Stimulated activated CD8-positive, alpha-beta memory T cell treated with anti-CD3 and anti-CD28 coated beads, Interleukin-7, amount 100 ng/mL, for 48 hours (primary cell): Measurements from ENCODE around the gene NPM3.

Source experiments
- DNase-seq, 2 donors: peaks; one replicate each; pipeline ENCODE4 v3.0.0-alpha.2; 2020; ENCODE audit warnings: low read depth in 1 of 2; ENCODE audit errors: extremely low read depth in 1 of 2

NPM3 gene

DNA sequence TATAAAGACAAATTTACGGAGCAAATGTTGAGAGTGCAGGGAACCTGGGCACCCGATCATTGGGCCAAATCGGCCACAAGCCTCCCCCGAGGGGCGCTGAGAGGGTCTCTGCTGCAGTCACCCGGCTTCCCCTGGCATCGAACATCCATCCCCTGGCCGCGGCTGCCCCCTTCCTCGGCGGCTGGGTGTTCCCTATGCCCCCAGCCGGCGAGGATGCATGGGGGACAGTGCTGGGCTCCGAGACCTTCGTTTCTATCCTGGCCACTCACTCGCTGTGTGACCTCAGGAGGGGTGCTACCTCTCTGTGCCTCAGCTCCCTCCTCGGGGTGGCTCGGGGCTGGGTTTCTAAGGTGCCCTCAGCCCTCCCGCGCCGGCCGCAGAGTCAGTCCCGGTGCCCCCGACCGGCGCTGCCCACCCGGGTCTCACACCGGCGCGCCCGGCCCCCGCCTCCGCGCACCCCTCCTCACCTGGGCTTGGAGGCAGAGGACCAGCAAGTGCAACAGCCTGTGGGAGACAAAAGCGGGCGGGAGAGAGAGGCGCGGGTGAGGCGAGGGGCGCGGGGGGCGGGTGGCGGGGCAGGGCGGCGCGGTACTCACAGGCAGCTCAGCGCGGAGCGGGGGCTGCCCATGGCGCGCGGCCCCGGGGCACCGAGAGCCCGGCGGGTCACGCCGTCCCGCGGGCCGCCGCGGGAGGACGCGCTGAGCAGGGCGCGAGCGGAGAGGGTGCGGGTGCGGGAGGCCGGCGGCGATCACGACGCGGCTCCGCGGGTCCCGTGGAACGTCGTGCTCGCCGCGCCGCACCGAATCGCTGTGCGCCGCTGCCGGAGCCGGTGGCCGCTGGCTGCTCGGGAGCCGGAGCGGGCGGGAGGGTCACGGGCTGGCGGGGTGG lies 7.7 kb downstream of the NPM3 start, which contains the start of gene FGF8:
FGF8 (minus strand) TSS at position 842 of the 888 bp plus-strand sequence; CDS start at position 628, 214 bp downstream.
- no peak for DNase-seq

DNA sequence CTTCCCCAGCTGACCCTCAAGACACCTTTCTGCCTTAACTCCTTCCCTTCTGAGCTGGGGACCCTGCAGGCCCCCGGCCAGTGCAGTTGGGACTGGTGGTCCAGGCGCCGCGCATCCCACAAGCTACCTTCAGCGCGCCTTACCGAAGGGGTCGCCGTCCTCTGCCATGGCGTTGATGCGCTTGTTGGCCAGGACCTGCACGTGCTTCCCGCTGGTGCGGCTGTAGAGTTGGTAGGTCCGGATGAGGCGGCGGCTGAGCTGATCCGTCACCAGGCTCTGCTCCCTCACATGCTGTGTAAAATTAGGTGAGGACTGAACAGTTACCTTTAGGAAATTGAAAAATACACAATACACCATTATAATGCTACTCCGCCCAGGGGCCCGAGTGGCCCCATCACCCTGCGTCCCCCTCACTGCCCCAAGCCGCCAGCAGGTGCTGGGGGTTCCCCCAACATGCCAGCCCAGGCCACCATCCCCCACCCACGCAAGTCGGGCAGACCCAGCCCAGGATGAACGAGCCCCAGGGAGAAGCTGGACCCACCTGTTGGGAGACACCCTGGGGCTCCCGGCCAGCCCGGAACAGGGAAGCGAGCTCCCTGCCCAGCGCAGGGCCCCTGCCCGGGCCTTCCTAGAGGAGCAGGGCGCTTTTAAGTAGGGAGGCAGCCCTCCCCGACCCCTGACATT lies 8.5 kb downstream of the NPM3 start:
- no peak for DNase-seq

DNA sequence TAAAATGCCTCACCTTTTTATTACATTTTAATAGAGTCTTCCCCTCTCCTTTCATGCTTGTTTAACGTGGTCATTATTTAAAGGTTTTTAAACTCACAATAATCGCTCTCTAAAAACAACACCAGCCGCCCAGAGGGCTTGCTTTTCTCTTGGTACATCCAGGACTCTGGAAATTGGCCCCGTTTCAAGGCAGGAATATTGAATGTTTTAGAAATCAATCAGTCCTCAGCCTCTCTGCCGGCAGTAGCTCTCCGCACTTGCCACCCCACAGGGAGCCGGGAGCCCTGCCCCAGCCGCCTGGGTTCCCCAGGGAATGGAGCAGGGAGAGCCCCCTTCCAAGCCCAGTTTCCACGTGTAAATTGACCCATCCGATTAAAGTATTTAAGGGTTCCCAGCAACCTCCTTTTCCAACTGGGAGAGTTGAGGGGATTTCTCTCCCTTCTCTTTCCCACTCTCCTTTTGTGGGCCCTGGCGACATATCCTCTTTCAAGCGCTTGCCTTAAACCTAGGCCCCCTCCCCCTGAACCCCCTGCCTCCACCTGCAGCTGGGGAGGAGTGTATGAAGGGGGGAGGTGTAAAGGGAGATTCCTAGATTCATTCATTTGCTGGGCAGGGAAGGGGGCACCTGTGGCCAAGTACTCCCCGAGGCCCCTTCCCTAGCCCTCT lies 9.2 kb downstream of the NPM3 start:
- DNase-seq, result no peak

DNA sequence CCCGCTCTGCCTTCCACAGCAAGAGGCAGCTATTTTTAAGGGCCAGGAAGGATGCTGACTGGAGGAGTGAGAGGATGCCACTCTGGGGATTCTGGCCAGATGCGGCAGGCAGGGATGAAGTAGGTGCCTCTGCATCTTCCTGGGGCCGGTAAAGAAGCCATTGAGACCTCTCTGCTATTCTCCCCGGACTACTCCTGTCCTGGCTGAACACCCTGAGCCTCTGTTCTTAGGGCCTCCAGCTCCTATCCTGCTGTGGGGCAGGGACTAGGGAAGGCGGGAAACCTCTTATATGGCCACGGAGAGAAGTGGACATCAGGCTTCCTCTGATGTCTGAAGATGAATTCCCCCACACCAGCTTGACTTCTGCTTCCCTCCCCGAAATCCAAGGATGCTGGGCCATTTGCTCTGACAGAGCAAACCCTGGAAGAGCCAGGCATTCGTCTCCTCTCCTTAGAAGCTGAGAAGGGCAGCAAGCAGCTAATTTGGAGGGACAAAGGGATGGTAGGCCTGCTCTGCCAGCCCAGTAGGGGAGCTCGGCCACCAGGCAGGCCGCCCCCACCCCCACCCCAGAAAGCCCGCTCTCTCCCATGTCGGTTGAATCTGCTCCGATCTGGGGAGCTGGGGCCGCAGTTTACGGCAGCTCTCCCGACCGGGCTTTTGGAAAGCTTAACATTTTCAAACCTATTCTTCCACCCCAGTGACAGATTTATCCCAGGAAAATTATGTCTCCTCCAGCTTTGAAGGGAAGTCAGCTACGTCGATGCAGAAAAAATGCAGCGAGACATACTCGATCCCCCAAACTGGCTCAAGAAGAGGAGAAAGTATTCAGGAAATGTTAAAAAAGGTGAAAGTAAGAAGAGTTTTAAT lies 10.1 kb downstream of the NPM3 start:
- DNase-seq, result no peak

DNA sequence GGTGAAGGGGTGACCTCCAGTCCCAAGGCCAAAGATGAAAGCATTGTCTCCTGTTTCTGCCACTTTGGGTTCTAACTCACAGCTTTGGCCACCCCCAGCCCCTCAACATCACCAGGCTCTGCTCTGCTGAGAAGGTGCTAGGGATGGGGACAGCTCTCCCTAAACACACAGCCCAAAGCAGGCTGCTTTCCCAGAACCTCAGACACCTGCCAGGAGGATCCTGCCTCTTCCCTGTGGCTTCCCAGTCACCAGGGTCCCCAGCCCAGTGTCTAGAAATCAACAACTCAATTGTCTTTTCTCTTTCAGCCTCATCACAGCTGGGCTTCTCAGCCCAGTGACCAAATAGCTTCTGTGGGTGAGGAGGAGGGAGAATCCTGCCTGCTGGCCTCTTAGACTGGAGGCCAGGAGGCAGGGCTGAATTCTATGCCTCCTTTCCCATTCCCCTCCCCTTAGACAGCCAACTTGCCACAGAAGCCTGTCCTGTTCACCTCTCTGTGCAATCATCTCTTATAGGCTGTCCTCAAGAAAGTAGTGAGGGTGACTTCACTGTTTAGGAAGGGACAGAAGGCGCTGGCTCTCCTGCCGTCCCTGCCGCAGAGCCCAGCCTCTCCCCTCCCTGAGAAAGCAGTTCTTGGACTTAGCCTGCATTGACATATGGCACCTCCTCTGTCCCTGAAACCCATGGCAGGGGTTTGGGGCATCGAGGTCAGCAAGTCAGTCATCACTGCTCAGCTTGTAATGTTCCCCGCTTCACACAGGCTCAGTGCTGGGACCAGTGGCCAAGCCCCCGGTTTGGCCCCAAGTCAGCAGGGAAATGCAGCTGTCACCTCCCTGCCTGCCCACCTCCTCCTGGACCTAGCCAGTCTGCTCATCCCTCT lies 11.0 kb downstream of the NPM3 start:
- no peak for DNase-seq

DNA sequence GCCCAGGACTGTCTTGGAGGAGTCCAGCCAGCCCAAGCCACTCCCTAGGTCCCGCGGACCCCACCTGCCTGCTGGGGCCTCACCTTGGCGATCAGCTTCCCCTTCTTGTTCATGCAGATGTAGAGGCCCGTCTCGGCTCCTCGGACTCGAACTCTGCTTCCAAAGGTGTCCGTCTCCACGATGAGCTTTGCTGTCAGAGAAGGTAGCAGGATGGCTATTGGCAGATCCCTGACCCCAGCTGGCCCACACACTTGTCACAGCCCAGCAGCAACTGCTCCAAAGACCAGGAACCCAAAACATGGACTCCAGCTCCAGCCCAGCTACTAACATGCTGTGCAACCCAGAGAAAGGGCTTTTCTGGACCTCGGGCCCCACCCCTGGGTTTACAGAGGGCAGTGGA lies 11.9 kb downstream of the NPM3 start:
- DNase-seq, result no peak

DNA sequence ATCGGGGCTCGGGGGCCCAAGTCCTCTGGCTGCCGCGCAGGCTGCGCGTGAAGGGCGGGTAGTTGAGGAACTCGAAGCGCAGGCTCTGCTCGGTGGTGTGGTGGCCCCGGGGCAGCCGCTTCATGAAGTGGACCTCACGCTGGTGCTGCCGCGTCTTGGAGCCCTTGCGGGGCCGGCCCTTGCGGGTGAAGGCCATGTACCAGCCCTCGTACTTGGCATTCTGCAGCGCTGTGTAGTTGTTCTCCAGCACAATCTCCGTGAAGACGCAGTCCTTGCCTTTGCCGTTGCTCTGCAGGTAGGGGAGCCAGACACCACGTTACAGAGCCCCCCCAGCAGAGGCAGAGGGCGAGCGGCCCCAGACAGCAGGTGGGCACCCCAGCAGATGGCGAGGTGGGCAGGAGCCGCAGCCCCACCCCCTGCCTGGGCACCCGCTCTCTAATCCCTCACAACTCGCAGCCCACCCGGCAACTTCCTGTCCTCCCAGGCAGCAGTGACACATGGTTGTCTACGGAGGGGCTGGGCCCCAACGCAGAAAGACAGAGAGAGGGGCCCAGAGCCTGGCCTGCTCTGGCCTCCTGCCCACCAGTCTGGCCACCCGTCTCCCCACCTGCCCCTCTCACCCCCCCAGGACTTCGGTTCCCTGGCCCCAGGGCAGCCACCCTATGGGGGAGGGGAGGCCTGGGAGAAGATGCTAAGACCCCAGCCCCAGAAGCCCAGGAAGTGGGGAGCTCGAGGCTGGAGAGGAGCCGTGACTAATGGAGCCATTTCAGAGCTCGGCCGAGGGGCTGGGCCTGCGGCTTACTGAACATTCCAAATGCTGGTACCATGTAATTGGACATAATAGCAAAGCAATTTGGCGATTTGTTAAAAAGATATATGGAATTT lies 12.7 kb downstream of the NPM3 start:
- DNase-seq, result no peak

DNA sequence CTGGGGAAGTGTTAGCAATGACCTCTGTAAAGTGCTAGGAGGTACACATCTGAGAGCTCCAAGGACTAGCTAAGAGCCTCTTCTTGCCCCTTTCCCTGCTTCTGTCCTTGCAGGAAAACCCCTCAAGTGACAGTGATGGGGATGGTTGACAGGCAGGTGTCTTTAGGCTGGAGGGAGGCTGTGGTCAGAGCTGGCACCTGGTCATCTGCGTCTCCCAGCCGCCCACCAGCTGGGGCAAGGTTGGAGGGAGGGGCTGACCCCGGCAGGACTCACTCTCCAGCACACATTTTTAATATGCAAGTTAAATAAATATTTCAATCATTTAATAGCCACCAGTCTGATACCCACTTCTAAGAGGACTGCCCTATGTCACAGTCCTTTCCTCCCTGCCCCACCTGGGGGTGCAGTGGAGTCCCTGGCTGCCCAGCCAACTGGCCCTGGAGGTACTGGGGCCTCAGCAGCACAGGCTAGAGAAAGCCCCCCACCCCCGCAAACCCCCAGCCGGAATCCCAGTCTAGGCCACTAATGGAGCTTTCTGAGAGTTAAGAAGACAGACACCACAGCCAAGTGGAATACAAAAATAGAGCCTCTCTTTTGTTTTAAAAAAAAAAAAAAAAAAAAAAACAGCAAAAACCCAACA lies 13.6 kb downstream of the NPM3 start:
- DNase-seq, result no peak

DNA sequence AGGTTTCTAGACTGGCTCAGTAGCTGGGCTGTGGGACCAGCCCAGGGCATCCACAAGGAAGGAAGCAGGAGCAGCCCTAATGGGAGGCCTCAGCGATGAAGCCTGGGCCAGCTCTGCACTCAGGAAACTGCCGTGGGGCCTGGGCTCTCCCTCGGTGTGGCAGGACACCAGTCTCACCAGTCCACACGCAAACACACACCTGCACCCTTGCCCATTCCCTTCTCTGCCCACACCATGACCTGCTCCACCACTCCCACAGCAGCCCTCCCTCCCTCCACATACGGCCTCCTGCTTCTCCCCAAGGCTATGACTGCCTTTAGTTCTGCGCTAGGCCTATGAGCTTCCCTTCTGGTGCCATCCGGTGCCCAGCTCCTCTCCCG lies 14.5 kb downstream of the NPM3 start:
- no peak for DNase-seq

DNA sequence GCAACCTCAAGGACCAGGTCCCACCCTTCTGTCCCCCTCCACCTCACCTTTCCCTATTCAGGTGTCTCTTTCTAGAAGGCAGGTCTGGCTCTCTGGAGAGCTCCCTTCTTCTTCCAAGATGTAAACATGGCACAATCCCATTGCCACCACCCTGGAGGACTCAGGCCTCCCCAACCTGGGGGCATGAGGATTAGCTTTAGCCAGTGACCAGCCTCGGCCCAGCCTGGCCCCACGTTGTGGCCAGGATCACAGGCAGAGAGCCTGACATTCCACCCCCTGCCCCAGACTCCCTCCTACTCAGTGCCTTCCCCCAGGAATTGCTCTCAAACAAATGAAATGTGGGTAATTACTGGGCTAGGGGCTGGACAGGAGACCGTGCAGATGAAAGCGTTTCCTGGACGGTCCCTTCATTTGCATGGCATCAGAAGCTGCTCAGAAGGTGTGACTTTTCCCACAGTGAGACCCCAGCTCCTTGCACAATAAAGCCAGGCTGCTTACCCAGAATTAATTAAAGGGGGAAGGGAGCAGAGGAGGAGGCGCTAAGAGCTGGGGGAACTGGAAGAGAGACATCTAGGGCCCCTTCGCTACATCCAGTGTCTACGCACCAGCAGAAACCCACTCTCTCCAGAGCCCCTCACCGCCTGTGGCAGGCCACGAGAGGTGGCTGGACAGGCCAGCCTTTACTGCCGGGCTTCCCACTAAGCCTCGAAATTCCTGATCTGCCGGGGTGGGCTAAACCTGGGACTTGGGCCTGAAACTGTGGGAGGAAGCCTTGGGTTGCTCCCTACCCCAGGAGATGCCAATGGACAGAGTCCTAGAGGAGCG lies 15.1 kb downstream of the NPM3 start:
- DNase-seq, result no peak

DNA sequence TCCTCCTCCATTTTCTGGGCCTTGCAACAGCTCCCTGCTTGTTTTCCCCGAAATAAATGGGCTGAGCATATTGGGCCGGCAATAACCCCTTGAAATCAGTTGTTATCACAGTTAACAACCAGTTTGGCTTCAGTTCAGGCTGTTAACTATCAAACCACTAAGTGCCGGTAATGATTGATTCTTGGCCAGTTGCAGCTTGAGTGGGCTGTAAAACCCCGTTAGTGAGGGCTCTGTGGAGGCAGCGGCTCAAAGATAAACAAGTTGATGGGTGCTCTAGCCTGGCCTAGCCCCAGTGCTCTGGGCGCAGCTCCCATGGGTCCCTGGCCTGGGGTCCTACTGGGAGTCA lies 15.7 kb downstream of the NPM3 start:
- no peak for DNase-seq

DNA sequence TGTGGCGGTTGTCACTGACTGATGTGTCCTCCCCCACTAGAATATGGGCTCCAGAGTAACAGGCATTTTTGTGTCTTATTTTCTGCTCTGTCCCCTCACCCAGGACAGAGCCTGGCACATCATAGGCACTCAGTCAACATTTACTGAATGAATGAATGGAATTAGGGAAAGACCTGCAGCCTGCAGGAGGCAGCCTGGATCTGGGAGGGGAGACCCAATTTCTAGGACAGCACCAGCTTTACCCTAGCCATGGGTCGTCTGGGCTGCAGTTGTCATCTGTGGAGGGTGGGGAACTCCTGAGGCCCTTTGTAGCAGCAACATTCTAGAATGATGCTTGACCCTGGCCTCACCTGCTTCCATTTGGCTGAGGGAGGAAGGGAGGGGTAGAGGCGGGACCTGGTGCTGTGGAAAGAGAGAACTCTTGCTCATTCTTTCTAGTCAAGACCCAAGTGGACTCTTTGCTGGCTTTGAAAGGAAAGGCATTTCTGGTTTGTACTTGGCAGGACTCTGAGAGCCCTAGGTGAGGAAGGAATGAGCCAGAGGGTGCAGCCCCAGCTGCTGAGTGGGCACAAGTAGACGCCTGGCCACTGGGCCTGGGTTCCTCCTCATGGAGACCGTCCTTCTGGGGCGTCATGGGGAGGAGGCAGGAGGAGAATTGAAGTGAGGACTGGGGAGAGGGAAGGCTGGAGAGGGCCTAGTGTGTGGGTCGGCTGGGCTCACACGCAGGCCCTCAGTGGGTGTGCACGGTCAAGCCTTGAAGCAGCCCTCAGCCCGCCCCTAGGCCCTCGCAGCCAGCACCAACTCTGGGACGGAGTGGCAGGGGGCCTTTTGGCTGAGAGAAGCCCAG lies 16.3 kb downstream of the NPM3 start:
- no peak for DNase-seq

DNA sequence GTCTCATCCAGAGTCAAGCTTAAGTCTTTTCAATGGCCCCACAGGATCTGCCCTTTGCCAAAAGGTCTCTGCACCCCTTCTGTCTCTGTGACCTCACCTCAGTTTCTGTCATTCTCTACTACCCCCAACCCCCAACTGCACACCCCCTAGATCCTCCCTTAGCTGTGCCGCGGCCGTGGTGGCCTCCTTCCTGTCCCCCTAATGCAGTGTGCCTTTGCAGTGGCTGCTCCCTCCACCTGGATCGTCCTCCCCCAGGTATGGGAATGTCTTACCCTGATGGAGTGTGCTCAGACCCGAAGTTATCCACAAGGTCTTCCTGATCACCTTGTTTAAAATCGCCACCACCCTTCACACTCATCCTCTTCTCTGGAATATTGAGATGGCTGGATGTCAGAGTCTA lies 16.9 kb downstream of the NPM3 start:
- DNase-seq, result no peak

DNA sequence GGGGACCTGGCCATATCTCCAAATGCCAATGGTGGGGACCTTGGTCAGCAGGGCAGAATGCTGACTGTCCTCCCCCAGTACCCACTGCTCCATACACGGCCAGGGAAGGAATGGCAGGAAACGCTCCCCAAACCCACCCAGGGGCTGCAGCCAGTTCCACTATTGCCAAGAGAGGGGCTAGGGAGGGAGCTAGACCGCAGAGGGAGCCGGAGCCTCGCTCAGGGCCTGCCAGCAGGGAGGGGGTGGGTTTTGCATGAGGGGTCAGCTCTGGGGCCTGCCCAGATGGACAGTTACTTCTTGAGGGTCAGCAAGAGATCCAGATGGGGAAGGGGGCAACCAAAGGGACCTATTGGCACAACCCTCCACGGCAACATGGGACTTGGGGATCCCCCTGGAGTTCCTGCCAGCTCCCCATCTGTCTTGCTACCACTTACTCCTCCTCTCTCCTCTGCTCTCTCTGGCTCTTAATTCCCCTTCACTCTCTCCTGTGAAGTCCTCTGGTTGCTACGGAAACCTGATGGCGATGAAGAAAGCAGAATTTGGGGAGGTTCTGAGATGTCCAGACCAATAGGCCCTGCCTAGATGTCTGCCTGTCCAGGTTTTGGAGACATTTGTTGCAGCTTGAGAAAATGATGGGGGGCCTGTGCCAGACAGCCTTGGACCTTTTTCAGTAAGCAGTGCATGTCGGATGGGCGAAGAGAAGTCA lies 20.0 kb downstream of the NPM3 start:
- DNase-seq, result no peak

DNA sequence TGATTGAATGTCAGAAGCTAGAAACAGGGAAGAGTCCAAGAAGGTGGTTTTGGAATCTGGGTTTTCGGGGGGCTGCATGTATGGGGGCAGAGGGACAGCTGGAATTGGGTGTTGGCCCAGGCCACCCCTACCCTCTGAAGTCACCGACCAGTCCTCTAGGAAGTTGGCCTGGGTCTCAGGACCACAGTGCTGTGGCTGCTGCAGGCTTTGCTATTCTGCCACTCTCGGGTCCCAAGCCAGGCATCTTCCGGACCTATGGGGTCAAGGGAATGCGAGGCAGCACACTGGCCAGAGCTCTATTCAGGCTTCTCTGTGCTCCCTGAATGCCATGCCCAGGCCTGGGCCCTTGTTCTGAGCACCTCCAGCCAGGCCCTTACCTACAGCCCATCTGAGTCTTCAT lies 20.5 kb downstream of the NPM3 start:
- no peak for DNase-seq

DNA sequence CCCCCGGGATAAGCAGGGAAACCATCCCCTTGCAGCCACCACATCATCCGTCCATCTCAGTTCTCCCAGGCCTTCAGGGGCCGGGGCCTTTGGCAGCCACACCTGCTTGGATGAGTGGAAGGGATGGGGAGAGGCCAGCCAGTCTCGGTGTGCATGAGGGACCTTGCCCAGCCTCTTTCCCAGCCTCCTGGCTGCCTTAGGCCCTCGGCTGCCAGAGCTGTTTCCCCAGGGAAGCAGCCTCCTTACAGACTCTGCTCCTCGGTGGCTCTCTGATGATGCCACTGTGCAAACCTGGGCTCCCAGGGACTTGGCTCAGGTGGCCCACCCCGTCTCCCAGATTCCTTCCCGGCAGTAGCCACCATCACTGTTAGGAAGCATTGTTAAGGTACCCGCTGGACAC lies 22.0 kb downstream of the NPM3 start:
- DNase-seq, result no peak
